IMR-90 (cell line): ENCODE data around the gene PTPRN2. TPM values are rescaled to one million over a fixed set of nuclear protein-coding genes. Genes with fewer than 3 reads are reported as not detected.

Experiments used
- ATAC-seq: fragments of 200-7000 bp; cut with Tn5 transposase; 2 replicates; pipeline ENCODE4 v1.9.1; 2020; ENCODE audit warnings: low read depth, mild to moderate bottlenecking, moderate library complexity
- BruUV-seq: library from RNA; stranded (reverse); fragments of 400-500 nt; replicated peaks from 2 replicates; lab custom pipeline; 2021; lab: Mats Ljungman, UMichigan
- CTCF ChIA-PET: fragments of 300-600 bp; formaldehyde crosslinking; extraction: SDS; loops from one replicate; lab custom pipeline; 2021; ENCODE audit warnings: antibody characterized with exemption; lab: Yijun Ruan, JAX
- POLR2A ChIA-PET: fragments of 300-600 bp; sonication (Branson Sonifier 250); formaldehyde crosslinking; loops from one replicate; lab custom pipeline; 2022; ENCODE audit warnings: antibody characterized with exemption; ENCODE audit not compliant: unreplicated experiment; lab: Charles Lee
- DNase-seq: peaks from one replicate; pipeline ENCODE4 v3.0.0; 2013
- H2AFZ ChIP-seq: replicated peaks from 2 replicates; pipeline ENCODE3; 2013; ENCODE audit warnings: low read length, mild to moderate bottlenecking; ENCODE audit not compliant: poor library complexity
- H2AK5ac ChIP-seq: 2 replicates; pipeline ENCODE4 v1.6.1; 2013; ENCODE audit warnings: low read depth, low read length, inconsistent platforms
- H2AK9ac ChIP-seq: replicated peaks from 2 replicates; pipeline ENCODE3; 2013; ENCODE audit warnings: mild to moderate bottlenecking, low read depth, low read length, moderate library complexity; ENCODE audit not compliant: poor library complexity
- H2BK120ac ChIP-seq: 2 replicates; pipeline ENCODE4 v1.6.1; 2013; ENCODE audit warnings: low read depth, low read length, inconsistent platforms
- H2BK15ac ChIP-seq: 3 replicates; pipeline ENCODE4 v1.6.1; 2013; ENCODE audit warnings: low read depth, low read length, inconsistent platforms
- H2BK20ac ChIP-seq: 2 replicates; pipeline ENCODE4 v1.6.1; 2013; ENCODE audit warnings: low read depth, mild to moderate bottlenecking, inconsistent platforms, low read length, moderate library complexity
- H2BK5ac ChIP-seq: 2 replicates; pipeline ENCODE4 v1.6.1; 2013; ENCODE audit warnings: mild to moderate bottlenecking, low read depth, low read length, inconsistent platforms; ENCODE audit not compliant: poor library complexity, severe bottlenecking
- H3K14ac ChIP-seq: replicated peaks from 2 replicates; pipeline ENCODE4 v1.6.1; 2013; ENCODE audit warnings: low read depth, low read length, inconsistent platforms
- H3K18ac ChIP-seq: 2 replicates; pipeline ENCODE4 v1.6.1; 2013; ENCODE audit warnings: low read depth, low read length, control low read depth
- H3K23ac ChIP-seq: 2 replicates; pipeline ENCODE4 v1.6.1; 2013; ENCODE audit warnings: low read depth, low read length, inconsistent platforms
- H3K27ac ChIP-seq: 2 replicates; pipeline ENCODE4 v1.5.1; 2013; ENCODE audit warnings: mild to moderate bottlenecking, control low read depth, low read length; ENCODE audit not compliant: insufficient read depth
- H3K27me3 ChIP-seq: 2 replicates; pipeline ENCODE4 v1.6.1; 2013; ENCODE audit warnings: low read length; ENCODE audit not compliant: control insufficient read depth, insufficient read depth
- H3K36me3 ChIP-seq: 2 replicates; pipeline ENCODE4 v1.6.1; 2013; ENCODE audit warnings: low read length, mixed read lengths; ENCODE audit not compliant: control insufficient read depth, insufficient read depth
- H3K4ac ChIP-seq: 2 replicates; pipeline ENCODE4 v1.6.1; 2013; ENCODE audit warnings: low read depth, low read length, inconsistent platforms
- H3K4me1 ChIP-seq: 2 replicates; pipeline ENCODE4 v1.6.1; 2013; ENCODE audit warnings: low read length, mixed read lengths; ENCODE audit not compliant: control insufficient read depth, insufficient read depth
- H3K4me2 ChIP-seq: 2 replicates; pipeline ENCODE4 v1.6.1; 2013; ENCODE audit warnings: low read depth, mild to moderate bottlenecking, control low read depth, low read length, moderate library complexity
- H3K4me3 ChIP-seq: 2 replicates; pipeline ENCODE4 v1.5.1; 2013; ENCODE audit warnings: low read depth, mild to moderate bottlenecking, control low read depth, low read length, moderate library complexity; ENCODE audit not compliant: insufficient read depth
- H3K56ac ChIP-seq: 2 replicates; pipeline ENCODE4 v1.6.1; 2013; ENCODE audit warnings: low read length, inconsistent platforms; ENCODE audit not compliant: insufficient read depth; ENCODE audit errors: extremely low read depth
- H3K79me1 ChIP-seq, 2 experiments: 2 replicates each; pipeline ENCODE4 v1.6.1; 2013; ENCODE audit warnings: low read length in 2 of 2, inconsistent platforms in 1 of 2, low read depth in 1 of 2
- H3K9ac ChIP-seq: 2 replicates; pipeline ENCODE4 v1.6.1; 2013; ENCODE audit warnings: low read depth, low read length, control low read depth
- H3K9me1 ChIP-seq: 2 replicates; pipeline ENCODE4 v1.6.1; 2013; ENCODE audit warnings: low read length, inconsistent platforms; ENCODE audit not compliant: insufficient read depth
- H3K9me3 ChIP-seq: 2 replicates; pipeline ENCODE4 v1.6.1; 2013; ENCODE audit warnings: low read length; ENCODE audit not compliant: control insufficient read depth, insufficient read depth
- H4K20me1 ChIP-seq: 2 replicates; pipeline ENCODE4 v1.6.1; 2013; ENCODE audit warnings: low read length, inconsistent platforms; ENCODE audit not compliant: insufficient read depth
- H4K5ac ChIP-seq: 2 replicates; pipeline ENCODE4 v1.6.1; 2013; ENCODE audit warnings: mild to moderate bottlenecking, low read depth, low read length, control low read depth
- H4K8ac ChIP-seq, 2 experiments: 2 replicates each; pipeline ENCODE4 v1.6.1; 2013; ENCODE audit warnings: low read depth in 2 of 2, low read length in 2 of 2, control low read depth in 1 of 2, inconsistent platforms in 1 of 2
- H4K91ac ChIP-seq: 2 replicates; pipeline ENCODE4 v1.6.1; 2013; ENCODE audit warnings: low read depth, low read length, inconsistent platforms; ENCODE audit not compliant: insufficient read depth
- BHLHE40 ChIP-seq: fragments of 150-350 bp; IDR thresholded peaks from 2 replicates; pipeline ENCODE4 v1.6.1; 2016; ENCODE audit warnings: mild to moderate bottlenecking, low read depth, low read length
- CTCF ChIP-seq: conservative IDR thresholded peaks from 2 replicates; pipeline ENCODE4 v1.5.1; 2012; ENCODE audit warnings: mild to moderate bottlenecking, low read depth, low read length, improper control_type of control experiment
- FOS ChIP-seq: fragments of 150-350 bp; IDR thresholded peaks from 2 replicates; pipeline ENCODE4 v1.6.1; 2016; ENCODE audit warnings: low read depth, low read length
- MAFK ChIP-seq: IDR thresholded peaks from 2 replicates; pipeline ENCODE4 v1.6.1; 2012; ENCODE audit warnings: low read depth, low read length, improper control_type of control experiment
- MAZ ChIP-seq: IDR thresholded peaks from 2 replicates; pipeline ENCODE4 v1.6.1; 2012; ENCODE audit warnings: low read depth, mild to moderate bottlenecking, low read length, improper control_type of control experiment, moderate library complexity, borderline replicate concordance
- NFE2L2 ChIP-seq: fragments of 150-350 bp; IDR thresholded peaks from 2 replicates; pipeline ENCODE4 v1.6.1; 2016; ENCODE audit warnings: low read depth, mild to moderate bottlenecking, low read length
- RAD21 ChIP-seq: IDR thresholded peaks from 2 replicates; pipeline ENCODE4 v1.6.1; 2012; ENCODE audit warnings: low read length, improper control_type of control experiment
- RCOR1 ChIP-seq: IDR thresholded peaks from 2 replicates; pipeline ENCODE4 v1.6.1; 2012; ENCODE audit warnings: mild to moderate bottlenecking, low read length, improper control_type of control experiment; ENCODE audit not compliant: insufficient replicate concordance
- RFX5 ChIP-seq: IDR thresholded peaks from 2 replicates; pipeline ENCODE4 v1.8.0; 2012; ENCODE audit warnings: low read depth, mild to moderate bottlenecking, low read length, moderate library complexity
- WGBS, 2 experiments: methylation state at CpG; one replicate each; pipeline versions ENCODE4 v1.1.5 to v1.1.7; 2013; ENCODE audit warnings: missing lambda C conversion rate in 2 of 2; ENCODE audit not compliant: insufficient read length in 1 of 2; ENCODE audit errors: extremely low coverage in 2 of 2; 5-methylcytosine and 5-hydroxymethylcytosine counted together
- dilution Hi-C: fragments of 300-500 bp; cut with HindIII; formaldehyde crosslinking; loops from one replicate; pipeline ENCODE4 v1.14.3; 2018; ENCODE audit warnings: low sequenced_read_pairs; ENCODE audit not compliant: unreplicated experiment
- in situ Hi-C: fragments of 300-500 bp; cut with MboI; formaldehyde crosslinking; loops from 3 replicates; pipeline ENCODE4 v1.14.3; 2019; ENCODE audit warnings: low sequenced_read_pairs, inconsistent platforms, mixed read lengths
- intact Hi-C: fragments of 100-400 bp; cut with micrococcal nuclease; formaldehyde crosslinking; loops from 2 replicates; pipeline ENCODE4 v1.10.0; 2022
- polyA plus RNA-seq, 3 experiments: library from polyadenylated mRNA; depleted of rRNA; stranded (reverse); fragments of >200 nt; gene quantifications; 2 replicates each; pipeline ENCODE4 v1.2.3, GENCODE V29; 2012; ENCODE audit warnings: low replicate concordance in 1 of 3
- total RNA-seq: library from RNA; depleted of rRNA; stranded (reverse); fragments of >200 nt; gene quantifications from 2 replicates; pipeline ENCODE4 v1.2.3, GENCODE V29; 2012
- TF ChIP-seq, protein P1 (sequence below): fragments of 150-350 bp; IDR thresholded peaks from 2 replicates; pipeline ENCODE4 v1.6.1; 2016; ENCODE audit warnings: low read depth, mild to moderate bottlenecking, low read length, moderate library complexity, borderline replicate concordance

The PTPRN2 gene
- total and polyA plus RNA-seq, 2 of the 4 experiments (the other 2 are of a cell fraction) = 0.03 TPM; not detected in 1

DNA sequence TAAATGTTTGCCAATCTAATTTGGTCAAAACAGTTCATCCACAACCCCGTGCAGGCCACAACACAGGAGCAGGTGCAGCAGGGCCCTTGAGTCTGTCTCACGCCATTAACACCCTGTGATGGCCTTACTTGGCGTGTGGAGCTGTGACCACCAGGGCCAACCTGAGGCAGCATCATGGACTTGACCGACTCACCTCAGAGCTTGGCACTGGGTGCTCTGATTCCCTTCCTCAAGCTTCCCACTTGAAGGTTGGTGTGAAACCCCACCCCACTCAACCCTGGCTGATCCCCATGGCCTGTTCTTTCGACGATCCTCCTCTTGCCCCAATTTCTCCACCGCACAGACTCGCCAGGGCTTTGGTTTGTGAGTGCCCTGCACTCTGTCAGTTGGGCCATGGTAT, 623.1 kb downstream of the PTPRN2 start:
- no peak overlapping the region for H3K27ac ChIP-seq
- H4K20me1 ChIP-seq = no peaks in the 10 kb centered on the region
- H3K4me3 ChIP-seq = no peak overlapping the region
- no peaks in the 10 kb centered on the region for H3K79me1 ChIP-seq
- TF ChIP-seq MAFK = no peak
- TF ChIP-seq RFX5 = no peak
- TF ChIP-seq, protein P1, sequence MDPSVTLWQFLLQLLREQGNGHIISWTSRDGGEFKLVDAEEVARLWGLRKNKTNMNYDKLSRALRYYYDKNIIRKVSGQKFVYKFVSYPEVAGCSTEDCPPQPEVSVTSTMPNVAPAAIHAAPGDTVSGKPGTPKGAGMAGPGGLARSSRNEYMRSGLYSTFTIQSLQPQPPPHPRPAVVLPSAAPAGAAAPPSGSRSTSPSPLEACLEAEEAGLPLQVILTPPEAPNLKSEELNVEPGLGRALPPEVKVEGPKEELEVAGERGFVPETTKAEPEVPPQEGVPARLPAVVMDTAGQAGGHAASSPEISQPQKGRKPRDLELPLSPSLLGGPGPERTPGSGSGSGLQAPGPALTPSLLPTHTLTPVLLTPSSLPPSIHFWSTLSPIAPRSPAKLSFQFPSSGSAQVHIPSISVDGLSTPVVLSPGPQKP = no peak
- no peak for TF ChIP-seq RCOR1
- TF ChIP-seq NFE2L2 = no peak
- no peak for TF ChIP-seq RAD21
- no peak for TF ChIP-seq BHLHE40
- TF ChIP-seq FOS = no peak
- no peak for TF ChIP-seq CTCF
- no peak for TF ChIP-seq MAZ
- no peak overlapping the region for H4K8ac ChIP-seq
- H2AFZ ChIP-seq = no peak overlapping the region
- intact Hi-C loops (no loop called here), in situ Hi-C loops (no loop called here), dilution Hi-C loops (no loop called here)
- H2BK5ac ChIP-seq = no peak overlapping the region
- DNase-seq (no peak), ATAC-seq (no peak)
- H3K4ac ChIP-seq = no peak overlapping the region
- peaks cover 36% of the 10 kb centered on the region for H3K9me3 ChIP-seq
- H2AK5ac ChIP-seq = no peak overlapping the region
- 50% methylated on average over 1 of the region's 8 CpGs; no CpG with 5 or more reads in 1 of the 2 experiments for WGBS, 2 experiments
- H3K4me2 ChIP-seq = no peak overlapping the region
- H3K18ac ChIP-seq = no peak overlapping the region
- H3K14ac ChIP-seq = no peak overlapping the region
- CTCF ChIA-PET = no interaction called here
- no peaks in the 10 kb centered on the region for H3K4me1 ChIP-seq
- no peaks in the 10 kb centered on the region for H3K9me1 ChIP-seq
- H2BK120ac ChIP-seq = no peak overlapping the region
- H3K36me3 ChIP-seq = no peaks in the 10 kb centered on the region
- no peak overlapping the region for H2BK15ac ChIP-seq
- H2AK9ac ChIP-seq = no peak overlapping the region
- H3K27me3 ChIP-seq = no peaks in the 10 kb centered on the region
- H2BK20ac ChIP-seq = no peak overlapping the region
- no peak overlapping the region for H3K56ac ChIP-seq
- POLR2A ChIA-PET = no interaction called here
- no peak overlapping the region for H4K91ac ChIP-seq
- no TSS peak for BruUV-seq
- H4K5ac ChIP-seq = no peak overlapping the region
- no peak overlapping the region for H3K9ac ChIP-seq
- no peak overlapping the region for H3K23ac ChIP-seq
